B cell (primary cell): ENCODE data around the gene CLCN2. TPM values are rescaled to one million over a fixed set of nuclear protein-coding genes. Genes with fewer than 3 reads are reported as not detected.

Experiments used
- ATAC-seq: fragments of 200-7000 bp; cut with Tn5 transposase; one replicate; pipeline ENCODE4 v1.10.0; 2021; ENCODE audit warnings: low read depth, mild to moderate bottlenecking, moderate number of reproducible peaks, moderate library complexity
- CTCF ChIA-PET: fragments of 350-600 bp; sonication (Branson Sonifier 250); formaldehyde crosslinking; loops from one replicate; lab custom pipeline; 2021; ENCODE audit warnings: antibody characterized with exemption, inconsistent platforms; lab: Charles Lee
- POLR2A ChIA-PET: fragments of 350-600 bp; sonication (Branson Sonifier 250); formaldehyde crosslinking; loops from one replicate; lab custom pipeline; 2021; ENCODE audit warnings: antibody characterized with exemption; lab: Charles Lee
- DNase-seq: peaks from one replicate; pipeline ENCODE4 v3.0.0; 2013
- H2AFZ ChIP-seq: 2 replicates; pipeline ENCODE4 v1.6.1; 2012; ENCODE audit warnings: mild to moderate bottlenecking, low read depth, low read length; ENCODE audit not compliant: insufficient read depth, poor library complexity, severe bottlenecking
- H3K27ac ChIP-seq, 2 donors: 1 replicate in 1 of 2; 2 replicates in 1 of 2; pipeline ENCODE4 v1.5.1; 2012 to 2013; ENCODE audit warnings: low read length in 2 of 2, mild to moderate bottlenecking in 2 of 2, moderate library complexity in 1 of 2
- H3K27me3 ChIP-seq, 4 experiments: fragments of 200-600 bp in 1 of 4; sonication (generic) in 1 of 4; replicated peaks in 1 of 4; 1 replicate in 2 of 4; 2 replicates in 2 of 4; pipeline versions ENCODE4 v1.6.1 to v1.7.0; 2013 to 2016; ENCODE audit warnings: low read length in 3 of 4, mild to moderate bottlenecking in 2 of 4, mixed read lengths in 1 of 4, moderate library complexity in 1 of 4; ENCODE audit not compliant: insufficient read depth in 4 of 4, control insufficient read depth in 3 of 4; ENCODE audit errors: control extremely low read depth in 1 of 4
- H3K36me3 ChIP-seq, 2 experiments: replicated peaks in 1 of 2; 1 replicate in 1 of 2; 2 replicates in 1 of 2; pipeline versions ENCODE4 v1.6.1 to v1.7.1; 2013; ENCODE audit warnings: low read length in 1 of 2; ENCODE audit not compliant: insufficient read depth in 2 of 2, control insufficient read depth in 1 of 2; ENCODE audit errors: control extremely low read depth in 1 of 2, extremely low read depth in 1 of 2
- H3K4me1 ChIP-seq, 2 donors: fragments of 200-600 bp in 1 of 2; sonication (generic) in 1 of 2; 1 replicate in 1 of 2; 2 replicates in 1 of 2; pipeline versions ENCODE4 v1.5.1 to v1.6.1; 2013 to 2017; ENCODE audit warnings: low read length in 2 of 2; ENCODE audit not compliant: control insufficient read depth in 2 of 2, insufficient read depth in 2 of 2
- H3K4me2 ChIP-seq: replicated peaks from 2 replicates; pipeline ENCODE3; 2012; ENCODE audit warnings: mild to moderate bottlenecking, low read depth, low read length; ENCODE audit not compliant: poor library complexity, severe bottlenecking
- H3K4me3 ChIP-seq, 5 experiments: fragments of 200-600 bp in 1 of 5; sonication (generic) in 1 of 5; 1 replicate in 3 of 5; 2 replicates in 2 of 5; pipeline versions ENCODE4 v1.5.1 to v1.7.0; 2011 to 2016; ENCODE audit warnings: low read length in 4 of 5, mild to moderate bottlenecking in 4 of 5, low read depth in 2 of 5, control low read depth in 1 of 5, moderate library complexity in 1 of 5; ENCODE audit not compliant: insufficient read depth in 1 of 5; ENCODE audit errors: control extremely low read depth in 1 of 5, extremely low read depth in 1 of 5
- H3K79me2 ChIP-seq: fragments of 200-600 bp; sonication (generic); one replicate; pipeline ENCODE4 v1.6.0; 2016; ENCODE audit warnings: low read length; ENCODE audit not compliant: control insufficient read depth, insufficient read depth
- H3K9ac ChIP-seq: fragments of 200-600 bp; sonication (generic); 2 replicates; pipeline ENCODE4 v1.6.1; 2017; ENCODE audit warnings: mild to moderate bottlenecking, low read length, moderate library complexity
- H3K9me3 ChIP-seq, 3 donors: one replicate each; pipeline versions ENCODE4 v1.6.1 to v1.7.1; 2013; ENCODE audit warnings: low read length in 2 of 3; ENCODE audit not compliant: control insufficient read depth in 2 of 3, insufficient read depth in 1 of 3; ENCODE audit errors: control extremely low read depth in 1 of 3
- H4K20me1 ChIP-seq: 2 replicates; pipeline ENCODE4 v1.6.0; 2012; ENCODE audit warnings: mild to moderate bottlenecking, low read length; ENCODE audit not compliant: insufficient read depth, control insufficient read depth, poor library complexity, severe bottlenecking
- H3K27ac Mint-ChIP-seq: one replicate; pipeline ENCODE4 v1.8.0; 2021; ENCODE audit warnings: mixed read lengths
- H3K27me3 Mint-ChIP-seq: one replicate; pipeline ENCODE4 v1.8.0; 2021; ENCODE audit warnings: mixed read lengths
- H3K4me1 Mint-ChIP-seq: one replicate; pipeline ENCODE4 v1.8.0; 2021; ENCODE audit warnings: mixed read lengths
- H3K4me3 Mint-ChIP-seq: one replicate; pipeline ENCODE4 v1.8.0; 2021; ENCODE audit warnings: mixed read lengths
- H3K9me3 Mint-ChIP-seq: one replicate; pipeline ENCODE4 v1.8.0; 2022; ENCODE audit warnings: mixed read lengths; ENCODE audit not compliant: insufficient read depth
- EZH2 ChIP-seq: IDR thresholded peaks from 2 replicates; pipeline ENCODE4 v1.6.1; 2012; ENCODE audit warnings: borderline replicate concordance, low read depth, mild to moderate bottlenecking, moderate library complexity, low read length; ENCODE audit not compliant: insufficient read depth, poor library complexity, severe bottlenecking
- WGBS: methylation state at CpG from one replicate; pipeline ENCODE4 v1.1.5; 2013; ENCODE audit warnings: missing lambda C conversion rate; ENCODE audit not compliant: insufficient coverage; 5-methylcytosine and 5-hydroxymethylcytosine counted together
- intact Hi-C: fragments of 100-400 bp; cut with micrococcal nuclease; formaldehyde crosslinking; loops from one replicate; pipeline ENCODE4 v1.10.0; 2022
- polyA plus RNA-seq: library from polyadenylated mRNA; depleted of rRNA; stranded (reverse); fragments of >200 nt; gene quantifications from 2 replicates; pipeline ENCODE4 v1.2.3, GENCODE V29; 2012
- total RNA-seq, 2 donors: library from RNA; stranded (reverse); fragments of 120-200 nt in 1 of 2; gene quantifications; 1 replicate in 1 of 2; 2 replicates in 1 of 2; pipeline versions ENCODE4 v1.2.3 to v1.2.4, GENCODE V29; 2013 to 2022
- TF ChIP-seq, protein P1 (sequence below): fragments of 200-600 bp; IDR thresholded peaks from one replicate; pipeline ENCODE4 v1.8.0; 2022; ENCODE audit warnings: antibody characterized with exemption, mild to moderate bottlenecking

The CLCN2 gene
- total and polyA plus RNA-seq, 2 donors (not counting 1 experiment from before 2014, with no cell fraction given) = 6.1 to 8.1 TPM

DNA sequence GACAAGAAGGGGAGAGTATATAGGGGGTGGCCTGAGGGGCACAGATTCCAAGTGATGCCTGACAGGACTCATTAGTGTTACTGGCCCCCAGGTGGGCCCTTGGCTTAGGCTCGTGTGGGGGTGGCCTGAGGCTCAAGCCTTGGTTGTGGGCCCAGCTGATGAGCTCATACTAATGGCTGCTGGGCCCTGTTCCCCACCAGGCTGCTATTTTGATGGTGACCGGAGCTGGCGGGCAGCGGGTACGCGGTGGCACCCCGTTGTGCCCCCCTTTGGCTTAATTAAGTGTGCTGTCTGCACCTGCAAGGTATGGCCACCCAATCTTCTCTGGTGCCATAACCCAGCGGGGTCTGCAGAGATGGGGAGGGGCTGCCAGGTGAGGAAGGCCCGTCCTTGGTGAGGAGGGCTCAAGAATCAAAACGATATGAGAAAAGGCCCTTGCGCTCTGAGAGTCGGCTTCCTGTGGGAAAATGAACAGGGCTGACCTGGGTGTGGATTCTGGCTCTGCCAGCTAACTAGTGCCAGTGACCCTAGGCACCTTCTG, 25.8 kb upstream of the CLCN2 start:
- POLR2A ChIA-PET = no interaction called here

More for the DNA sequence above, 25.8 kb upstream of the CLCN2 start:
- no peak overlapping the region for H3K4me3 Mint-ChIP-seq
- TF ChIP-seq, protein P1, sequence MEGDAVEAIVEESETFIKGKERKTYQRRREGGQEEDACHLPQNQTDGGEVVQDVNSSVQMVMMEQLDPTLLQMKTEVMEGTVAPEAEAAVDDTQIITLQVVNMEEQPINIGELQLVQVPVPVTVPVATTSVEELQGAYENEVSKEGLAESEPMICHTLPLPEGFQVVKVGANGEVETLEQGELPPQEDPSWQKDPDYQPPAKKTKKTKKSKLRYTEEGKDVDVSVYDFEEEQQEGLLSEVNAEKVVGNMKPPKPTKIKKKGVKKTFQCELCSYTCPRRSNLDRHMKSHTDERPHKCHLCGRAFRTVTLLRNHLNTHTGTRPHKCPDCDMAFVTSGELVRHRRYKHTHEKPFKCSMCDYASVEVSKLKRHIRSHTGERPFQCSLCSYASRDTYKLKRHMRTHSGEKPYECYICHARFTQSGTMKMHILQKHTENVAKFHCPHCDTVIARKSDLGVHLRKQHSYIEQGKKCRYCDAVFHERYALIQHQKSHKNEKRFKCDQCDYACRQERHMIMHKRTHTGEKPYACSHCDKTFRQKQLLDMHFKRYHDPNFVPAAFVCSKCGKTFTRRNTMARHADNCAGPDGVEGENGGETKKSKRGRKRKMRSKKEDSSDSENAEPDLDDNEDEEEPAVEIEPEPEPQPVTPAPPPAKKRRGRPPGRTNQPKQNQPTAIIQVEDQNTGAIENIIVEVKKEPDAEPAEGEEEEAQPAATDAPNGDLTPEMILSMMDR = no peak
- TF ChIP-seq EZH2 = no peak
- ATAC-seq = no peak
- no peak overlapping the region for H3K27ac Mint-ChIP-seq
- CTCF ChIA-PET = no interaction called here
- Histone ChIP-seq H3K4me3 (no peak overlapping the region), H3K4me2 (no peak overlapping the region), H3K9ac (no peak overlapping the region), H3K27me3 (peaks cover 0 to 35% (median 6%) of the 10 kb centered on the region in 4 experiments), H4K20me1 (no peaks in the 10 kb centered on the region), H3K79me2 (no peaks in the 10 kb centered on the region), H3K27ac (no peak overlapping the region), H3K9me3 (peaks cover 0 to 5% (median 0%) of the 10 kb centered on the region in 3 donors), H2AFZ (no peak overlapping the region), H3K36me3 (no peaks in the 10 kb centered on the region), H3K4me1 (no peaks in the 10 kb centered on the region)
- WGBS = 93% methylated on average over 12 of the region's 12 CpGs
- H3K27me3 Mint-ChIP-seq = peaks cover 71% of the 10 kb centered on the region
- H3K9me3 Mint-ChIP-seq = no peaks in the 10 kb centered on the region
- H3K4me1 Mint-ChIP-seq = no peaks in the 10 kb centered on the region
- DNase-seq = no peak
- intact Hi-C loops = no loop called here
